Stomach smooth muscle (tissue), 2 donors: ENCODE measurements around the gene NR3C2.

ENCODE experiments used
- H3K27ac ChIP-seq: one replicate; pipeline ENCODE4 v1.7.0; 2013; ENCODE audit warnings: mild to moderate bottlenecking, low read length, inconsistent platforms
- H3K27me3 ChIP-seq, 2 donors: one replicate each; pipeline ENCODE4 v1.7.0; 2013; ENCODE audit warnings: low read length in 2 of 2; ENCODE audit not compliant: insufficient read depth in 2 of 2, control insufficient read depth in 1 of 2
- H3K36me3 ChIP-seq, 2 donors: one replicate each; pipeline ENCODE4 v1.7.0; 2013; ENCODE audit warnings: low read length in 2 of 2; ENCODE audit not compliant: control insufficient read depth in 2 of 2, insufficient read depth in 2 of 2
- H3K4me1 ChIP-seq: one replicate; pipeline ENCODE4 v1.7.0; 2013; ENCODE audit warnings: low read length; ENCODE audit not compliant: control insufficient read depth, insufficient read depth
- H3K4me3 ChIP-seq, 2 donors: one replicate each; pipeline ENCODE4 v1.7.0; 2013; ENCODE audit warnings: low read length in 2 of 2
- H3K9ac ChIP-seq, 2 donors: one replicate each; pipeline ENCODE4 v1.7.0; 2013; ENCODE audit warnings: low read length in 2 of 2, mild to moderate bottlenecking in 1 of 2
- H3K9me3 ChIP-seq, 2 donors: one replicate each; pipeline ENCODE4 v1.7.0; 2013; ENCODE audit warnings: low read length in 2 of 2; ENCODE audit not compliant: control insufficient read depth in 2 of 2
- donor health status: healthy.
- donor health status: Pancreatic carcinoma.

Gene NR3C2

DNA sequence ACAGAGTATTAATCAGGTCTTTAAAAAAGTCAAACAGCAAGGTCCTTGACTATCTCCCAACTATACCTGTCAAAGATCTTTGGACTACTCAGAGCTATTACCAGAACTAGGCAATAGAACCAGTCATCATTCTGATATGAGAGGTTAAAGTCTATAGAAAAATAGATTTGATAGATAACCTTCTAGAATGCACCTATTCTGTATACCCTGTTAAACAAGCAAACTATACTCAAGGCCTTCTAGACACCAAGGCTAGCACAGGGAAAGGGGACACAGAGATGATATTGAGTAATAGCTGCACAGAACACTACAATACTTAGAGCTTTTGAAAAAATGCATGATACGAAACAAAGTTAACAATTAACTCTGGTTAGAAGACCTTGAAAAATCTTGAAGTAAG, 149.5 kb downstream of the NR3C2 start:
- Histone ChIP-seq H3K27me3 (no peaks in the 10 kb centered on the region), H3K4me1 (peaks cover 5% of the 10 kb centered on the region), H3K27ac (no peak overlapping the region), H3K9me3 (no peaks in the 10 kb centered on the region), H3K36me3 (no peaks in the 10 kb centered on the region), H3K4me3 (no peak overlapping the region), H3K9ac (no peak overlapping the region)

DNA sequence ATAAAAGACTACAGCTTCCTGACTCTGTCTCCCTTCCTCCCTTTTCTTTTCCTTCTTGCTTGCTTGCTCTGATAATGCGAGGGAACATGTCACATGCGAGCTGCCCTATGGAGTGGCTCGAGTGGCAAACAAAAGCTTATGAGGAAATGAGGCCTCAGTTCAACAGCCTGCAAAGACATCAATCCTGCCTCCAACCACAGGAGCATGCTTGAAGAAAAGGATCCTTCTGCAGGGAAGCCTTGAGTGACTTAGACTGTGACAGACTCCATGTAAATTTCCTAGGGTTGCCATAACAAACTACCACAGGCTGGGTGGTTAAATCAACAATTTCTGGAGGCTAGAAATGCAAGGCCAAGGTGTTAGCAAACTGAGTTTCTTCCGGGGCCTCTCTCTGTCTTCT, 152.5 kb downstream of the NR3C2 start:
- Histone ChIP-seq H3K9me3 (no peaks in the 10 kb centered on the region), H3K27me3 (no peaks in the 10 kb centered on the region), H3K4me1 (peaks cover 5% of the 10 kb centered on the region), H3K9ac (no peak overlapping the region), H3K4me3 (no peak overlapping the region), H3K27ac (no peak overlapping the region), H3K36me3 (no peaks in the 10 kb centered on the region)

DNA sequence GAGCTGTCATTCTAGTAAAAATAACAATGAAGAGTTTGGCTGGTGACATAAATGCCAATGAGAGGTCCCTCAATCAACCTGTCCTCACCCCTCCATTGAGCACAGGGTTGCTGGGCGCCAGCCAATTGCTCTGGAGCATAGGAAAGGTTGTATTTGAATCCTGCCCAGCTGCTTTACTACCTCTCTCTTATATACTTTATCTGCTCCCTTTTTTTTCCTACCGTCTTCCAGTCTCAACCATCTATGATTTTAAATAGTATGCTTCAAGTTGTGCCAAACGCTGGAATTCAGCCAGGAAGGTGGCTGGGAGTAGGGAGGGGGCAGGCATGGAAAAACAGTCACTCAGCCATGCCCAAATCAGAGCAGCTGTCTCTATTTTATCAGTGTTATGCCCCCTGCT, 153.8 kb downstream of the NR3C2 start:
- H3K4me1 ChIP-seq: peaks cover 2% of the 10 kb centered on the region
- no peaks in the 10 kb centered on the region for H3K9me3 ChIP-seq
- H3K36me3 ChIP-seq: no peaks in the 10 kb centered on the region
- no peak overlapping the region for H3K9ac ChIP-seq
- H3K27me3 ChIP-seq: no peaks in the 10 kb centered on the region
- no peak overlapping the region for H3K27ac ChIP-seq
- H3K4me3 ChIP-seq: no peak overlapping the region

DNA sequence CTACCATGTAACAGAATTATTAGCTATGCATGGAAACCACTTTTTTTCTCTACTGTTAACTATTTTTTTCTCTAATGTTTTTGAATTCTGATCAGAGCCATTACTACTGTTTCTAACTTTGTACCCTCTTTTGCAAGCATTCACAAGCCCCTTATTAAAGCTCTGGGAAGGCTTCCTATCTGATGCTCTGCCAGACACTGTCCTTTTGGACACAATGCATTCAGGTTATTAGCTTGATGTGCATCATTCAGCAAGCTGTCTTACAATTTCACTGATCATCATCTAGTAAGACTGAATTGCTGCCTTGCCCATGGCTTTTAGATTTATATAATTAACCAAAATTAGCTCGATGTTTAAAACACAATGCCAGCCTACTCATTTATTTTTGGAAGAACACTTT, 155.1 kb downstream of the NR3C2 start:
- no peak overlapping the region for H3K9ac ChIP-seq
- no peaks in the 10 kb centered on the region for H3K9me3 ChIP-seq
- no peak overlapping the region for H3K4me3 ChIP-seq
- H3K27ac ChIP-seq: no peak overlapping the region
- peaks cover 2% of the 10 kb centered on the region for H3K4me1 ChIP-seq
- no peaks in the 10 kb centered on the region for H3K36me3 ChIP-seq
- H3K27me3 ChIP-seq: no peaks in the 10 kb centered on the region

DNA sequence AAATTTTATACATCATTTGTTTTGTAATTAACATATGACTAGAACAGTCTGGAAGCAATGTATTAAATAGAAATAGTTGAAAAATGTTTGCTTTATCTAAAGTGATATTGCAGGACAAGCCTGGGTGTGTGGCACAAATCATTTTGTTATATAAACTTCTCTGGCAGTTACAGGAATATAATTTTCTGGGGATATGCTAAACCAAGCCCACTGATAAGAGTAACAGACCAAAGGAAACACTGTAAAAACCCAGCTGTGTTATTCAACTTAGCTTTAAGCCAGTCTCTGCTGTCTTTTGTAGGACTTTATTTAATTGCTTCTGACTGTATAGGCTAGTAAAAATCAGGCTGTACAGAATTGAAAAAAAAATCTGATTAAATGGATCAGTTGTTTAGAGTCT, 156.2 kb downstream of the NR3C2 start:
- H3K9me3 ChIP-seq: no peaks in the 10 kb centered on the region
- peaks cover 2% of the 10 kb centered on the region for H3K4me1 ChIP-seq
- H3K36me3 ChIP-seq: no peaks in the 10 kb centered on the region
- no peak overlapping the region for H3K4me3 ChIP-seq
- no peak overlapping the region for H3K27ac ChIP-seq
- no peaks in the 10 kb centered on the region for H3K27me3 ChIP-seq
- no peak overlapping the region for H3K9ac ChIP-seq

DNA sequence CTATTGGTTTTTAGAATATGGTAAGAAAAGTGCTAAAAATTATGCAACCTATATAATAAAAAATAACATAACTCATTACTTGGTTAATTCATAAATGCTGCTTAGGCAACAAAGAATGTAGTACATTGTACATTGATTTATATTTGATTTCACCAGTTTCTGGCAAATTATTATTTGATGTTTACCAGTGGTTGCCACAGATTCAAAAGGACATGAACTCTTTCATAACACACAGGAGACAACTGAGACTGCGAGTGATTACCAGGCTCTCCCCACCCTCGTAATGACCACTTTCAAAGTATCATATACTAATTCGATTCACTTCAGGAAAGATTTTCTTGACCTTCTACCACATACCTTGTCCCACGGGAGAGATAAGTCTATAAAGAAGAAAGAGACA, 158.5 kb downstream of the NR3C2 start:
- Histone ChIP-seq H3K27ac (no peak overlapping the region), H3K9me3 (no peaks in the 10 kb centered on the region)

DNA sequence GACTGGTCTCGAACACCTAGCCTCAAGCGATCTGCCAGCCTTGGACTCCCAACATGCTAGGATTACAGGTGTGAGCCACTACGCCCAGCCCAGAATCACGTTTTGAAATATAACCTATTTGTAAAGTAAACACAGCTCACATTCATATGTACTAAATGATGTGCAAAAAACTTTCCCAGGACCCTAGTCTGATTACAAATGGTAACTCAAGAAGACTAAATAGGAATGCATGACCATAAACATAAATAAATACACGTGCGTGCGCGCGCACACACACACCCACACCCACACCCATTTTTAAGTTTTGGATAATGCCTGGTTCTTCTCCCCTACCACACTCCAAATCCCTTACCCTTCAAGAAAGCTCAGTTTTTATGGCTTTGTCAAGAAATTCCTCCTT, 163.9 kb downstream of the NR3C2 start:
- Histone ChIP-seq H3K36me3 (no peaks in the 10 kb centered on the region), H3K9me3 (no peaks in the 10 kb centered on the region), H3K9ac (no peak overlapping the region), H3K27me3 (no peaks in the 10 kb centered on the region), H3K4me3 (no peak overlapping the region), H3K27ac (no peak overlapping the region), H3K4me1 (no peaks in the 10 kb centered on the region)

More for the DNA sequence above, 158.5 kb downstream of the NR3C2 start:
- Histone ChIP-seq H3K36me3 (no peaks in the 10 kb centered on the region), H3K4me3 (no peak overlapping the region), H3K9ac (no peak overlapping the region), H3K27me3 (no peaks in the 10 kb centered on the region), H3K4me1 (peaks cover 2% of the 10 kb centered on the region)

DNA sequence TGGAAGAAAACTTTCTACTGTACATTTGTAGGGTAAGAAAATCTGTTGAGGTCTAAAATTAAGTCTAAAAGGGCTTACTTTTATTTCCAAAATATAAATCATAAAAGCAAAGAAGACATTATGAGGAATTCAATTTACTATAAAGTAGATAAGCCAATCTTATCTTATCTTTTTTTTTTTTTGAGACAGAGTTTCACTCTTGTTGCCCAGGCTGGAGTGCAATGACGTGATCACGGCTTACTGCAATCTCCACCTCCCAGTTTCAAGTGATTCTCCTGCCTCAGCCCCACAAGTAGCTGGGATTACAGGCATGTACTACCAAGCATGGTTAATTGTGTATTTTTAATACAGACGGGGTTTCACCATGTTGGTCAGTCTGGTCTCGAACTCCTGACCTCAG, 166.9 kb downstream of the NR3C2 start:
- Histone ChIP-seq H3K36me3 (no peaks in the 10 kb centered on the region), H3K4me3 (no peak overlapping the region), H3K4me1 (no peaks in the 10 kb centered on the region), H3K9me3 (no peaks in the 10 kb centered on the region), H3K9ac (no peak overlapping the region), H3K27ac (no peak overlapping the region), H3K27me3 (no peaks in the 10 kb centered on the region)

DNA sequence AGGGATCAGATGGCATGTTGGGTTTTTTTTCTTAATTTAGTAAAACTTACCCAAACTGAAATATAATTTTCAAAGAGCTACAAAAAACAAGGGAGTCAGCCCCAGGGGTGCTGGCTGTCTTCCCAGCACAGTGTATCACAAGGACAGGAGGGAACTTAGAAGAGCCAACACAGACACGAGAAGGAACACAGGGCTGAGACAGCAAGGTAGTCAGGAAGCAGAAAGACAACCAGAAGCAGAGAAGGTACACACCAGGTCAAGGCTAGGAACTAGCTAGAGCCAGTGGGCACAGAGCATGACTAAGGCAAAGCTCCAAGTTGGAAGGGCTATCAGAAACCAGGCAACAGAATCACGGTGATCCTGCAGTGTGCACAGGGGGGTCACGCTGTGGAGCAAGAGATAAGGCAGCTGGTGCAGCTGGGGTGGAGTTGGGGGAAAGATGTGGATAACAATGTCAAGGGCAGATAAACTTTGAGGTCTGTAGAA, 168.7 kb downstream of the NR3C2 start:
- Histone ChIP-seq H3K27me3 (no peaks in the 10 kb centered on the region), H3K4me1 (no peaks in the 10 kb centered on the region), H3K9me3 (no peaks in the 10 kb centered on the region), H3K9ac (no peak overlapping the region), H3K36me3 (no peaks in the 10 kb centered on the region), H3K4me3 (peak overlapping the region in 1 of 2 donors; percentile 21), H3K27ac (no peak overlapping the region)

DNA sequence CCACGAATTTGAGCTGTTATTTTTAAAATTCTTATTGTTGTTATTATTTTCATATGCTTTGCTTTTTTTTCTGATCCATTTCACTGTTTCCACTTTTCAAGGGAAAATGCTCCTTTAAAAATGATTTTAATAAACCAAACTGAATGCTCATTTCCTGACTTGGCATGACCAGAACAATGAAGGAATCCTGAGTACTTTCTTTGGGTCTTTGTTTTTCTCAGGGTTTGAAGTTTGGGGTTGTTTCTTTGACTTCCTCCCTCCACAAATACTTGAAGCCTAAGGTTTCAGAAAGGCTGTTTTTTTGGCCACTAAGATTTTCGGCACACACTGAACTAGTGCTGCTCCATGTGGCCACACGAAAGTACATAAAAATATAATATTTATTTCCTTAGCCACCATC, 171.0 kb downstream of the NR3C2 start:
- H3K4me1 ChIP-seq: no peaks in the 10 kb centered on the region
- H3K4me3 ChIP-seq: no peak overlapping the region
- no peaks in the 10 kb centered on the region for H3K9me3 ChIP-seq
- H3K36me3 ChIP-seq: no peaks in the 10 kb centered on the region
- H3K9ac ChIP-seq: no peak overlapping the region
- H3K27me3 ChIP-seq: no peaks in the 10 kb centered on the region
- H3K27ac ChIP-seq: no peak overlapping the region

DNA sequence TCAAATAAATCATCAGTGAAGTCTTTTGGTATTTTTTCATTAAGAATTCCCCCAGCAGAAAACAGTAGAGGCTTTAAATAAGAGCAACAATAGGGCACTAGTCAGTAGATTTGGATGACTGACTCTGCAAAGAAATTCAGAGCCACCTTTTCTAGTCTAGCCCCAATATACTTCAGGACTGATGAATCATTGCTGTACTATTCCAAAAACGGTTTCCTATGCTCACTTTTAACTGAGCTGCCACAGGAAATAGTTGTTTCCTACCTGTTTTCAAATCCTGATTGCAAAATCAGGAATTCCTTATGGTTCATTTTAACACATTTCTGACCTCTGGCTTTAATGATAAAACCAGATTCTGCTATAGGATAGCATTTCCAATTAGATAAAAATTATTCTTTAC, 171.6 kb downstream of the NR3C2 start:
- H3K9me3 ChIP-seq: no peaks in the 10 kb centered on the region
- no peak overlapping the region for H3K27ac ChIP-seq

More for the DNA sequence above, 171.6 kb downstream of the NR3C2 start:
- no peak overlapping the region for H3K4me3 ChIP-seq
- H3K4me1 ChIP-seq: no peaks in the 10 kb centered on the region
- no peaks in the 10 kb centered on the region for H3K36me3 ChIP-seq
- H3K27me3 ChIP-seq: no peaks in the 10 kb centered on the region
- no peak overlapping the region for H3K9ac ChIP-seq
